Gastroesophageal sphincter (tissue), 4 donors: ENCODE measurements around the gene PLA2G4D. TPM values are rescaled to one million over a fixed set of nuclear protein-coding genes. Genes with fewer than 3 reads are reported as not detected.

Experiments
- ATAC-seq: fragments of 150-250 bp; one replicate; pipeline ENCODE4 v1.9.1; 2016; ENCODE audit warnings: mild to moderate bottlenecking, moderate library complexity
- H3K27ac ChIP-seq, 4 donors: fragments of 200-600 bp; sonication (generic) in 3 of 4; 1 replicate in 3 of 4; 2 replicates in 1 of 4; pipeline ENCODE4 v1.5.1; 2016 to 2019
- H3K27me3 ChIP-seq: fragments of 200-600 bp; sonication (generic); one replicate; pipeline ENCODE4 v1.5.1; 2019
- H3K36me3 ChIP-seq, 2 donors: fragments of 200-600 bp; sonication (generic); one replicate each; pipeline ENCODE4 v1.5.1; 2019; ENCODE audit warnings: control low read depth in 1 of 2
- H3K4me1 ChIP-seq, 3 donors: fragments of 200-600 bp; sonication (generic); 1 replicate in 2 of 3; 2 replicates in 1 of 3; pipeline ENCODE4 v1.5.1; 2016 to 2019; ENCODE audit warnings: control low read depth in 2 of 3
- H3K4me3 ChIP-seq, 2 donors: fragments of 200-600 bp; sonication (generic); one replicate each; pipeline ENCODE4 v1.5.1; 2019; ENCODE audit warnings: mild to moderate bottlenecking in 1 of 2, moderate library complexity in 1 of 2
- H3K9me3 ChIP-seq, 3 donors: fragments of 200-600 bp; sonication (generic); one replicate each; pipeline ENCODE4 v1.5.1; 2017 to 2019; ENCODE audit warnings: control low read depth in 2 of 3
- CTCF ChIP-seq, 4 experiments: fragments of 200-600 bp in 2 of 4; fragments of 450-650 bp in 2 of 4; sonication (generic) in 1 of 4; IDR thresholded peaks; one replicate each; pipeline ENCODE4 v1.5.1; 2017 to 2019; ENCODE audit warnings: antibody characterized with exemption in 4 of 4, mild to moderate bottlenecking in 2 of 4, moderate library complexity in 2 of 4
- EP300 ChIP-seq: sonication (generic); formaldehyde crosslinking; IDR thresholded peaks from one replicate; pipeline ENCODE4 v1.6.1; 2017; ENCODE audit warnings: antibody characterized with exemption, mild to moderate bottlenecking
- POLR2A ChIP-seq, 2 donors: fragments of 450-650 bp; IDR thresholded peaks; one replicate each; pipeline ENCODE4 v1.6.1; 2017; ENCODE audit warnings: antibody characterized with exemption in 2 of 2, mild to moderate bottlenecking in 2 of 2, moderate library complexity in 1 of 2
- POLR2AphosphoS5 ChIP-seq: sonication (generic); formaldehyde crosslinking; IDR thresholded peaks from one replicate; pipeline ENCODE4 v1.6.1; 2017; ENCODE audit warnings: antibody characterized with exemption
- WGBS, 2 donors: methylation state at CpG; one replicate each; pipeline ENCODE4 v1.1.5; 2018; ENCODE audit warnings: low coverage in 1 of 2; 5-methylcytosine and 5-hydroxymethylcytosine counted together
- total RNA-seq, 4 donors: library from RNA; depleted of rRNA; stranded (reverse); fragments of >200 nt; gene quantifications; one replicate each; pipeline ENCODE4 v1.1.0, GENCODE V29; 2016

The PLA2G4D gene
- total RNA-seq, 4 donors from 2014 or later: not detected

GRCh38 chr15:42088801-42089640 is 5.3 kb downstream of the PLA2G4D start:
- 53 to 86% methylated on average over 4 to 6 of the region's 16 CpGs for WGBS, 2 donors
- no peak overlapping the region for H3K4me3 ChIP-seq
- H3K9me3 ChIP-seq: no peaks in the 10 kb centered on the region
- H3K4me1 ChIP-seq: peaks cover 0 to 19% (median 0%) of the 10 kb centered on the region in 3 donors
- ATAC-seq: no peak
- H3K27me3 ChIP-seq: peaks cover 18% of the 10 kb centered on the region
- no peak overlapping the region for H3K27ac ChIP-seq
- TF ChIP-seq CTCF (IDR thresholded peaks at IDR 0.05) (no peak), POLR2AphosphoS5 (no peak), EP300 (no peak), POLR2A (IDR thresholded peaks at IDR 0.05) (no peak)
- no peaks in the 10 kb centered on the region for H3K36me3 ChIP-seq

GRCh38 chr15:42087926-42088800 is 6.2 kb downstream of the PLA2G4D start:
- H3K27ac ChIP-seq: no peak overlapping the region
- peaks cover 26% of the 10 kb centered on the region for H3K27me3 ChIP-seq
- no peaks in the 10 kb centered on the region for H3K36me3 ChIP-seq
- 74 to 80% methylated on average over 1 to 3 of the region's 11 CpGs for WGBS, 2 donors
- H3K4me3 ChIP-seq: no peak overlapping the region
- ATAC-seq: no peak
- TF ChIP-seq CTCF (IDR thresholded peaks at IDR 0.05) (no peak), POLR2A (IDR thresholded peaks at IDR 0.05) (no peak), POLR2AphosphoS5 (no peak), EP300 (no peak)
- H3K9me3 ChIP-seq: no peaks in the 10 kb centered on the region
- H3K4me1 ChIP-seq: peaks cover 0 to 16% (median 0%) of the 10 kb centered on the region in 3 donors

GRCh38 chr15:42087460-42087859 is 6.9 kb downstream of the PLA2G4D start:
- Histone ChIP-seq H3K36me3 (no peaks in the 10 kb centered on the region), H3K4me3 (no peak overlapping the region), H3K27me3 (peaks cover 33% of the 10 kb centered on the region), H3K9me3 (no peaks in the 10 kb centered on the region), H3K27ac (no peak overlapping the region), H3K4me1 (peaks cover 0 to 10% (median 0%) of the 10 kb centered on the region in 3 donors)
- TF ChIP-seq POLR2A (IDR thresholded peaks at IDR 0.05): no peak
- no peak for TF ChIP-seq POLR2AphosphoS5
- no peak for TF ChIP-seq CTCF (IDR thresholded peaks at IDR 0.05)
- TF ChIP-seq EP300: no peak
- 100% methylated on average over 2 of the region's 13 CpGs; no CpG with 5 or more reads in 1 of the 2 donors for WGBS, 2 donors
- ATAC-seq: no peak

- no peak for ATAC-seq
- H3K27ac ChIP-seq: no peak overlapping the region
- no CpG with 5 or more reads among the region's 3 CpGs for WGBS, 2 donors
These were observed 8.6 kb downstream of the PLA2G4D start for GRCh38 chr15:42085721-42086120.

More at GRCh38 chr15:42085721-42086120, 8.6 kb downstream of the PLA2G4D start:
- Histone ChIP-seq H3K36me3 (no peaks in the 10 kb centered on the region), H3K4me1 (peaks cover 0 to 10% (median 0%) of the 10 kb centered on the region in 3 donors), H3K27me3 (peaks cover 50% of the 10 kb centered on the region), H3K4me3 (no peak overlapping the region), H3K9me3 (no peaks in the 10 kb centered on the region)
- TF ChIP-seq POLR2A (IDR thresholded peaks at IDR 0.05) (no peak), CTCF (IDR thresholded peaks at IDR 0.05) (no peak), POLR2AphosphoS5 (no peak), EP300 (no peak)
